Activated CD8-positive, alpha-beta T cell treated with anti-CD3 and anti-CD28 coated beads for 36 hours (primary cell): ENCODE results near the gene GUCA2B. TPM values are rescaled to one million over a fixed set of nuclear protein-coding genes. Genes with fewer than 3 reads are reported as not detected.

Experiments used
- ATAC-seq: fragments of 200-7000 bp; cut with Tn5 transposase; one replicate; pipeline ENCODE4 v1.10.0; 2021; ENCODE audit warnings: mild to moderate bottlenecking, moderate library complexity
- CTCF ChIA-PET: fragments of 350-600 bp; sonication (Branson Sonifier 250); formaldehyde crosslinking; loops from one replicate; lab custom pipeline; 2021; ENCODE audit warnings: antibody characterized with exemption; lab: Charles Lee
- POLR2A ChIA-PET: fragments of 350-600 bp; sonication (Branson Sonifier 250); formaldehyde crosslinking; loops from one replicate; lab custom pipeline; 2021; ENCODE audit warnings: antibody characterized with exemption; lab: Charles Lee
- DNase-seq: peaks from one replicate; pipeline ENCODE4 v3.0.0-alpha.2; 2020
- H3K27ac Mint-ChIP-seq: one replicate; pipeline ENCODE4 v1.8.0; 2021; ENCODE audit warnings: mild to moderate bottlenecking, mixed read lengths
- H3K27me3 Mint-ChIP-seq: one replicate; pipeline ENCODE4 v1.8.0; 2021; ENCODE audit warnings: mixed read lengths
- H3K36me3 Mint-ChIP-seq: one replicate; pipeline ENCODE4 v1.8.0; 2021; ENCODE audit warnings: low read depth, mixed read lengths
- H3K4me1 Mint-ChIP-seq: one replicate; pipeline ENCODE4 v1.8.0; 2021; ENCODE audit warnings: low read depth, mixed read lengths
- H3K4me3 Mint-ChIP-seq: one replicate; pipeline ENCODE4 v1.8.0; 2021; ENCODE audit warnings: mild to moderate bottlenecking, moderate library complexity, mixed read lengths
- H3K9me3 Mint-ChIP-seq: one replicate; pipeline ENCODE4 v1.8.0; 2021; ENCODE audit warnings: mixed read lengths
- intact Hi-C: fragments of 100-400 bp; cut with micrococcal nuclease; formaldehyde crosslinking; loops from one replicate; pipeline ENCODE4 v1.10.0; 2022
- total RNA-seq, 2 experiments: library from RNA; stranded (reverse); gene quantifications; one replicate each; pipeline ENCODE4 v1.2.3, GENCODE V29; 2021
- TF ChIP-seq, protein P1 (sequence below): fragments of 200-600 bp; IDR thresholded peaks from one replicate; pipeline ENCODE4 v1.8.0; 2022; ENCODE audit warnings: antibody characterized with exemption, mild to moderate bottlenecking

Gene GUCA2B
- total RNA-seq, 2 experiments from 2014 or later: not detected

DNA sequence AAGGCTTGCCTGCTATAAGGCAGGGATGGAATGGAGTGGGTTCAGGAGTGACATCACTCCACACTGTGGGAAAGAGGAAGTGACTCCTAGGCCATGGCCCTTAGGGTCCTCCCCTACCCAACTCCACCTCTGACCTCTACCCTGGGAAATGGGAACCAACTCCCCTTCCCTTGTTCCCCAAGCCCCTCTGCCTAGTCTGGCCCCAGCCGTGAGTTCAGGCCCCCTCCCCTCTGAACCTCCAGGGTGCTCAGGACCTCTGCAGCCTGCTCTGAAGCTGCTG, 15.1 kb downstream of the GUCA2B start:
- TF ChIP-seq, protein P1, sequence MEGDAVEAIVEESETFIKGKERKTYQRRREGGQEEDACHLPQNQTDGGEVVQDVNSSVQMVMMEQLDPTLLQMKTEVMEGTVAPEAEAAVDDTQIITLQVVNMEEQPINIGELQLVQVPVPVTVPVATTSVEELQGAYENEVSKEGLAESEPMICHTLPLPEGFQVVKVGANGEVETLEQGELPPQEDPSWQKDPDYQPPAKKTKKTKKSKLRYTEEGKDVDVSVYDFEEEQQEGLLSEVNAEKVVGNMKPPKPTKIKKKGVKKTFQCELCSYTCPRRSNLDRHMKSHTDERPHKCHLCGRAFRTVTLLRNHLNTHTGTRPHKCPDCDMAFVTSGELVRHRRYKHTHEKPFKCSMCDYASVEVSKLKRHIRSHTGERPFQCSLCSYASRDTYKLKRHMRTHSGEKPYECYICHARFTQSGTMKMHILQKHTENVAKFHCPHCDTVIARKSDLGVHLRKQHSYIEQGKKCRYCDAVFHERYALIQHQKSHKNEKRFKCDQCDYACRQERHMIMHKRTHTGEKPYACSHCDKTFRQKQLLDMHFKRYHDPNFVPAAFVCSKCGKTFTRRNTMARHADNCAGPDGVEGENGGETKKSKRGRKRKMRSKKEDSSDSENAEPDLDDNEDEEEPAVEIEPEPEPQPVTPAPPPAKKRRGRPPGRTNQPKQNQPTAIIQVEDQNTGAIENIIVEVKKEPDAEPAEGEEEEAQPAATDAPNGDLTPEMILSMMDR: no peak
- H3K27ac Mint-ChIP-seq: no peak overlapping the region
- H3K4me1 Mint-ChIP-seq: no peaks in the 10 kb centered on the region
- ChIA-PET POLR2A (no interaction called here), CTCF (no interaction called here)
- H3K4me3 Mint-ChIP-seq: no peak overlapping the region
- H3K36me3 Mint-ChIP-seq: no peaks in the 10 kb centered on the region
- ATAC-seq: no peak
- no peaks in the 10 kb centered on the region for H3K9me3 Mint-ChIP-seq
- peaks cover 2% of the 10 kb centered on the region for H3K27me3 Mint-ChIP-seq
- intact Hi-C loops: no loop called here
- DNase-seq: no peak

DNA sequence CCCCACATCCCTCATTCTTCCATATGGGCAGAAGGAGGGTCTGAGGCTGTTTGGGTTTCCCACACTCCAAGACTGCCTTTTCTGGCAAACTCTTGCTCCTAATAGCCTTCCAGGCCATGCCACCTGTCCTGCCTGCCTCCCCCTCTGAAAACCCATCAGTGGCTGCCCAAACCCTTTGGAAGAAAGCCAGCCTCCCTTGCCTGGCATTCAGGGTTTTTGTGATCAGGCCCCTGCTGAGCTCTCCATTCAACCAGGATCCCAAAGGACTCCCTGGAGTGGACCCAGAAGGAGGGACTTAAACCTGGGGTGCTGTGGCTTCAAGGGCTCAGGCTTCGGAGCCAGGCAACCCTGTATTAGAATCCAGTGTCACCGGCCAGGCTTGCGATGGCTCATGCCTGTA, 15.6 kb downstream of the GUCA2B start:
- Mint-ChIP-seq H3K27me3 (peaks cover 2% of the 10 kb centered on the region), H3K9me3 (no peaks in the 10 kb centered on the region), H3K4me1 (no peaks in the 10 kb centered on the region), H3K27ac (no peak overlapping the region), H3K4me3 (no peak overlapping the region), H3K36me3 (no peaks in the 10 kb centered on the region)
- DNase-seq: no peak
- TF ChIP-seq, protein P1: no peak
- ChIA-PET CTCF (interaction anchor here (2.1 kb wide), 1 partner anchor 31 kb away, joined by 4 read pairs; no protein-coding TSS in a partner anchor), POLR2A (no interaction called here)
- ATAC-seq: no peak
- intact Hi-C loops: no loop called here

DNA sequence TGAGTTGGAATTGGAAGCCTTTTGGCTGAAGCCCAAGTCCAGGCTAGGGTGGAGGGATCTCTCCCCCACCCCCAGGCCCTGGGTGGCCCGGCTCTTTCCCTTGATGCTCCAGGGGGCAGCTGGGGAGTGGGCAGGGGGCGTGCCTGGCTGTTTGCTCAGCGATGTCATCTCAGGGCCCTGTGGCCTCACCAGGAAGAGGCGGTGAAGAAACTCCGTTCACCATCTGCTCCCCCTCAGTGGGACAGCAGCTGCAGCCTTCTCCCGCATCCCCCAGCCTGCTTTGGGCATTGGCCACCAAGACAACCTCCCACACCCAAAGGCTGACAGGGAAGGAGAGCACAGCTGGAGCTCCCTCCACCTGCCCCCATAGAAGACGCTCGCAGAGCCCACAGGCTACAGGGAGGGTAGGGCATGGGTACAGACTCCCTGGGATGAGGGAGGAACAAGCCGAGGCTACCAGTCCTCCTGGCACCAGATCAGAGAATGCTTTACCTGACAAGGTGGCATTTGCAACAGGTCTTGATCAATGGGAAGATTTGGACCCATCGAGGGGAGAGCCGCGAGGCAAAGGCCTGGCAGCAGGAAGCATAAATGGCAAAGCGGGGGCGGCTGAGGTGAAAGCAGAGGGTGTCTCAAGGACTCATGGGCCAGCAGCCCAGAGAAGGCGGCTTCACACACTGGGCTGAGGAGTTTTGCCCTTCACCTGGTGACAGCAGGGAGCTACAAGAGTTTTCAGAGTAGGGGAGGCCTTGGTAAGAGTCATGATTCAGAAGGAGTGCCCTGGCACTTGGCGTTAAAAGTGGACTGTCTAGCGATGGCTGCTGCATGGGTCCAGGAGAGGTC, 17.8 kb downstream of the GUCA2B start:
- Mint-ChIP-seq H3K4me1 (no peaks in the 10 kb centered on the region), H3K36me3 (no peaks in the 10 kb centered on the region), H3K9me3 (no peaks in the 10 kb centered on the region), H3K27ac (no peak overlapping the region), H3K27me3 (peaks cover 2% of the 10 kb centered on the region), H3K4me3 (no peak overlapping the region)
- ChIA-PET CTCF (interaction anchor here (1.0 to 5.0 kb wide), 5 partner anchors 9 to 597 kb away, joined by 4 to 53 read pairs (median 18); partner anchors contain the start of gene GUCA2A), POLR2A (no interaction called here)
- TF ChIP-seq, protein P1: no peak
- ATAC-seq: no peak
- no peak for DNase-seq
- intact Hi-C loops: no loop called here

DNA sequence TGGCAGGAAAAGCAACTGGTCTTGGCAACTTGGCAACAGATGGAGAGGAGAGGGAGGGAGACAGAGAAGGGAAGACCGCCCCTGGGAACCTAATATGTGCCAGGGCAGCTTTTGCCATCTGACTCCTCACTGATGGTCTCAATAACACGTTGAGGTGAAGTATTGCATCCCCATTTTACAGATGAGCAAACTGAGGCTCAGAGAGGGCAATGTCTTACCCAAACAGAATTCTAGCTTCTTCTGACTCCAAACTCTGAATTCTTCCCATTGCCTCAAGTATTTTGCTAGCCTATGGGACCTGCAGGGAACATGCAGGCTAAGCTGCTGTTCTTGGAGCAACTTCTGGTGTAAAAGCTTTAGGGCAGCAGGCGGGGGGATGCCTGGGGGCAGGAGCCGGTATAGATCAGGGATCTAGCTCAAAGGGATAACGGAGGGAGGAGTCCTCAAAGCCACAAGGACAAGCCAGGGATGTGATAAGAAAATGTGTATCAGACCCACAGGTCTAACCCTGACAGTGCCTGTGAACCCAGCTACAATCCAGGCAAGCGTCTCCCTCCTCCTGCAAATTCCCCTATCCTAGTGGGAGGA, 18.6 kb downstream of the GUCA2B start:
- intact Hi-C loops: no loop called here
- DNase-seq: no peak
- CTCF ChIA-PET: interaction anchor here (1.0 to 5.0 kb wide), 5 partner anchors 10 to 598 kb away, joined by 4 to 53 read pairs (median 18); partner anchors contain the start of gene GUCA2A
- Mint-ChIP-seq H3K4me1 (no peaks in the 10 kb centered on the region), H3K9me3 (no peaks in the 10 kb centered on the region), H3K4me3 (no peak overlapping the region), H3K36me3 (no peaks in the 10 kb centered on the region), H3K27ac (no peak overlapping the region), H3K27me3 (peaks cover 2% of the 10 kb centered on the region)
- no peak for ATAC-seq
- POLR2A ChIA-PET: interaction anchor here (1.4 kb wide), 1 partner anchor 13 kb away, joined by 4 read pairs; no protein-coding TSS in a partner anchor
- TF ChIP-seq, protein P1: no peak
